GM23338 (cell line): ENCODE data around the gene MAD1L1. TPM values are rescaled to one million over a fixed set of nuclear protein-coding genes. Genes with fewer than 3 reads are reported as not detected.

Source experiments
- ATAC-seq: fragments of 200-7000 bp; cut with Tn5 transposase; 3 replicates; pipeline ENCODE4 v1.9.1; 2020
- DNase-seq: peaks from one replicate; pipeline ENCODE4 v3.0.0-alpha.2; 2015; ENCODE audit warnings: low spot score
- H2AFZ ChIP-seq: fragments of 200-600 bp; sonication (generic); 2 replicates; pipeline ENCODE4 v1.8.0; 2016; ENCODE audit warnings: antibody characterized with exemption, mild to moderate bottlenecking, moderate library complexity
- H3F3A ChIP-seq: fragments of 200-600 bp; sonication (generic); replicated peaks from 2 replicates; pipeline ENCODE4 v1.8.0; 2017; ENCODE audit warnings: antibody characterized with exemption, mixed run types, low read depth
- H3K27ac ChIP-seq: fragments of 200-600 bp; sonication (generic); 2 replicates; pipeline ENCODE4 v1.6.1; 2016; ENCODE audit warnings: low read depth
- H3K27me3 ChIP-seq: fragments of 200-600 bp; sonication (generic); 2 replicates; pipeline ENCODE4 v1.8.0; 2016; ENCODE audit warnings: mild to moderate bottlenecking, mixed run types, moderate library complexity; ENCODE audit not compliant: insufficient read depth
- H3K36me3 ChIP-seq: fragments of 200-600 bp; sonication (generic); 2 replicates; pipeline ENCODE4 v1.8.0; 2016; ENCODE audit warnings: mild to moderate bottlenecking; ENCODE audit not compliant: insufficient read depth
- H3K4me1 ChIP-seq: fragments of 200-600 bp; sonication (generic); 2 replicates; pipeline ENCODE4 v1.8.0; 2016; ENCODE audit warnings: mild to moderate bottlenecking, moderate library complexity; ENCODE audit not compliant: insufficient read depth
- H3K4me2 ChIP-seq: fragments of 200-600 bp; sonication (generic); 2 replicates; pipeline ENCODE4 v1.7.1; 2017; ENCODE audit warnings: mixed run types
- H3K4me3 ChIP-seq: fragments of 200-600 bp; sonication (generic); 2 replicates; pipeline ENCODE4 v1.6.1; 2016; ENCODE audit warnings: mixed run types
- H3K79me2 ChIP-seq: fragments of 200-600 bp; sonication (generic); replicated peaks from 2 replicates; pipeline ENCODE4 v1.8.0; 2017; ENCODE audit warnings: mild to moderate bottlenecking; ENCODE audit not compliant: insufficient read depth
- H3K9me2 ChIP-seq: fragments of 200-600 bp; sonication (generic); 2 replicates; pipeline ENCODE4 v1.8.0; 2017; ENCODE audit not compliant: insufficient read depth
- H4K20me1 ChIP-seq: fragments of 200-600 bp; sonication (generic); replicated peaks from 2 replicates; pipeline ENCODE4 v1.8.0; 2017; ENCODE audit warnings: mild to moderate bottlenecking; ENCODE audit not compliant: insufficient read depth
- H3K27ac Mint-ChIP-seq: 2 replicates; pipeline ENCODE4 v1.8.0; 2020; ENCODE audit warnings: inconsistent platforms, mild to moderate bottlenecking, moderate library complexity, mixed read lengths
- H3K27me3 Mint-ChIP-seq: 3 replicates; pipeline ENCODE4 v1.8.0; 2022; ENCODE audit warnings: low read depth, mild to moderate bottlenecking, moderate library complexity, mixed read lengths, inconsistent platforms; ENCODE audit not compliant: insufficient read depth, poor library complexity
- H3K36me3 Mint-ChIP-seq: 3 replicates; pipeline ENCODE4 v1.8.0; 2021; ENCODE audit warnings: low read depth, mild to moderate bottlenecking, inconsistent platforms, moderate library complexity, mixed read lengths
- H3K4me1 Mint-ChIP-seq: 3 replicates; pipeline ENCODE4 v1.8.0; 2020; ENCODE audit warnings: mild to moderate bottlenecking, inconsistent platforms, mixed read lengths
- H3K4me3 Mint-ChIP-seq: 3 replicates; pipeline ENCODE4 v1.8.0; 2021; ENCODE audit warnings: moderate library complexity, mild to moderate bottlenecking, inconsistent platforms, mixed read lengths
- H3K9me3 Mint-ChIP-seq: 3 replicates; pipeline ENCODE4 v1.8.0; 2020; ENCODE audit warnings: moderate library complexity, mild to moderate bottlenecking, inconsistent platforms, mixed read lengths
- CREB1 ChIP-seq: fragments of 250-450 bp; sonication (Bioruptor Pico); IDR thresholded peaks from 2 replicates; pipeline ENCODE4 v1.5.0; 2020; ENCODE audit warnings: low read depth, mild to moderate bottlenecking, moderate library complexity
- CTCF ChIP-seq, 2 experiments: fragments of 200-600 bp in 1 of 2; sonication (generic) in 1 of 2; conservative IDR thresholded peaks; 2 replicates each; pipeline versions ENCODE4 v1.5.1 to v1.6.1; 2016 to 2017; ENCODE audit warnings: antibody characterized with exemption in 2 of 2, low read depth in 2 of 2, mild to moderate bottlenecking in 2 of 2, moderate library complexity in 1 of 2
- ETS1 ChIP-seq: IDR thresholded peaks from 2 replicates; pipeline ENCODE4 v1.6.1; 2016; ENCODE audit warnings: antibody characterized with exemption
- EZH2 ChIP-seq: fragments of 200-600 bp; sonication (generic); IDR thresholded peaks from one replicate; pipeline ENCODE4 v1.8.0; 2017; ENCODE audit warnings: antibody characterized with exemption, mild to moderate bottlenecking, low read depth; ENCODE audit not compliant: unreplicated experiment
- JUNB ChIP-seq: IDR thresholded peaks from one replicate; pipeline ENCODE4 v1.6.1; 2016; ENCODE audit warnings: antibody characterized with exemption; ENCODE audit not compliant: unreplicated experiment
- POLR2AphosphoS5 ChIP-seq: IDR thresholded peaks from 2 replicates; pipeline ENCODE4 v1.6.1; 2016; ENCODE audit warnings: antibody characterized with exemption, low read depth
- STAT1 ChIP-seq: IDR thresholded peaks from one replicate; pipeline ENCODE4 v1.6.1; 2016; ENCODE audit warnings: antibody characterized with exemption; ENCODE audit not compliant: unreplicated experiment
- ZNF114 ChIP-seq: fragments of 250-450 bp; sonication (Bioruptor Pico); IDR thresholded peaks from 2 replicates; pipeline ENCODE4 v1.5.0; 2020; ENCODE audit warnings: mild to moderate bottlenecking, moderate library complexity
- ZNF331 ChIP-seq: fragments of 250-450 bp; sonication (Bioruptor Pico); IDR thresholded peaks from 2 replicates; pipeline ENCODE4 v1.5.0; 2020; ENCODE audit warnings: low read depth, mild to moderate bottlenecking, moderate library complexity
- polyA plus RNA-seq: library from polyadenylated mRNA; unstranded; fragments of >200 nt; fragmentation: Nextera tagmentation; extraction: Ambion mirVana; gene quantifications from 2 replicates; pipeline ENCODE4 v1.2.1, GENCODE V29; 2016
- total RNA-seq: library from RNA; depleted of rRNA; stranded (reverse); fragments of >200 nt; shearing (Covaris generic); gene quantifications from 2 replicates; pipeline ENCODE4 v1.2.3, GENCODE V29; 2014
- TF ChIP-seq, protein P1 (sequence below): IDR thresholded peaks from one replicate; pipeline ENCODE4 v1.6.1; 2018; ENCODE audit warnings: antibody characterized with exemption; ENCODE audit not compliant: unreplicated experiment

Gene MAD1L1
- total and polyA plus RNA-seq, 2 experiments from 2014 or later: 40.3 to 59.3 TPM

DNA sequence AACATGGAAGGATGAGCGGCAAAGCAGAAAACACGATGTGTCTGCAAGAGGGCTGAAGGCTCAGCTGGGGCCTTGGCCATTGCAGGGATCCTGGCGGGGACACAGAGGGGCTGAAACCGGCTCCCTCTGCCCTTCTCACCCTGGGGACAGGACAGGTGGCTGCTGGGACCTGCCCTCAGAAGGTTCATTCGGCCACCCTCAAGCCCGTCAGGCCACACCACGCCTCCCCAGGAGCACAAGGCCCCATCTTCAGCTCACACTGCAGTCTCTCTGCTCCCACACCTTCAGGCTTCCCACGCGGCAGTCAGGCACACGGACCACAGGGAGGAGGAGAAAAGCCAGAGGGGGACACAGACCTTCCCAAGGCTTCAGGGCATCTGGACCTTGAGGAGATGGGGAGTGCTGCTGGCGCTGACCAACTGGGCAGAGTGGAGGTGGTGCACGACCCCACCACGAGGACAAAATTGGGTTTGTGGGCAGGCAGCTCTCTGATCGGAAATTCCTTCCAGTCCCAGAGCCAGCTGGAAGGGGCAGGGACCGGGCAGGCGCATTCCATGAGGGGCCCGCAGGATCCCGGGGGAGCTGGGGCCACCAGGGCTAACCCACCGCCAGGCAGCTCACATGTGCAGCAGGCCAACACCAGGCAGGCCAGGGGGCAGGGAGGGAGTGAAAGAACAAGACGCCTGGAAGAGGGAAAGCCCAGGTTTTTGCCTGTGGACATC lies 104.0 kb downstream of the MAD1L1 start:
- Mint-ChIP-seq H3K27ac (peak overlapping the region; percentile 7; the same call in 1 of the 2 replicates), H3K4me3 (no peak overlapping the region; the same call in 2 of the 3 replicates), H3K4me1 (no peaks in the 10 kb centered on the region; the same call in 2 of the 3 replicates), H3K36me3 (peaks cover 5% of the 10 kb centered on the region; the same call in 2 of the 3 replicates), H3K27me3 (peaks cover 8% of the 10 kb centered on the region), H3K9me3 (no peaks in the 10 kb centered on the region; the same call in 2 of the 3 replicates)
- H3K9me2 ChIP-seq: no peaks in the 10 kb centered on the region
- H3K4me3 ChIP-seq: no peak overlapping the region
- H3K4me2 ChIP-seq: no peak overlapping the region
- no peaks in the 10 kb centered on the region for H3K27me3 ChIP-seq
- no peak overlapping the region for H2AFZ ChIP-seq
- no peaks in the 10 kb centered on the region for H3K4me1 ChIP-seq
- DNase-seq: no peak
- TF ChIP-seq, protein P1, sequence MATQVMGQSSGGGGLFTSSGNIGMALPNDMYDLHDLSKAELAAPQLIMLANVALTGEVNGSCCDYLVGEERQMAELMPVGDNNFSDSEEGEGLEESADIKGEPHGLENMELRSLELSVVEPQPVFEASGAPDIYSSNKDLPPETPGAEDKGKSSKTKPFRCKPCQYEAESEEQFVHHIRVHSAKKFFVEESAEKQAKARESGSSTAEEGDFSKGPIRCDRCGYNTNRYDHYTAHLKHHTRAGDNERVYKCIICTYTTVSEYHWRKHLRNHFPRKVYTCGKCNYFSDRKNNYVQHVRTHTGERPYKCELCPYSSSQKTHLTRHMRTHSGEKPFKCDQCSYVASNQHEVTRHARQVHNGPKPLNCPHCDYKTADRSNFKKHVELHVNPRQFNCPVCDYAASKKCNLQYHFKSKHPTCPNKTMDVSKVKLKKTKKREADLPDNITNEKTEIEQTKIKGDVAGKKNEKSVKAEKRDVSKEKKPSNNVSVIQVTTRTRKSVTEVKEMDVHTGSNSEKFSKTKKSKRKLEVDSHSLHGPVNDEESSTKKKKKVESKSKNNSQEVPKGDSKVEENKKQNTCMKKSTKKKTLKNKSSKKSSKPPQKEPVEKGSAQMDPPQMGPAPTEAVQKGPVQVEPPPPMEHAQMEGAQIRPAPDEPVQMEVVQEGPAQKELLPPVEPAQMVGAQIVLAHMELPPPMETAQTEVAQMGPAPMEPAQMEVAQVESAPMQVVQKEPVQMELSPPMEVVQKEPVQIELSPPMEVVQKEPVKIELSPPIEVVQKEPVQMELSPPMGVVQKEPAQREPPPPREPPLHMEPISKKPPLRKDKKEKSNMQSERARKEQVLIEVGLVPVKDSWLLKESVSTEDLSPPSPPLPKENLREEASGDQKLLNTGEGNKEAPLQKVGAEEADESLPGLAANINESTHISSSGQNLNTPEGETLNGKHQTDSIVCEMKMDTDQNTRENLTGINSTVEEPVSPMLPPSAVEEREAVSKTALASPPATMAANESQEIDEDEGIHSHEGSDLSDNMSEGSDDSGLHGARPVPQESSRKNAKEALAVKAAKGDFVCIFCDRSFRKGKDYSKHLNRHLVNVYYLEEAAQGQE: no peak
- TF ChIP-seq JUNB (no peak), CREB1 (no peak), ZNF331 (CRISPR knock-in tag) (no peak), POLR2AphosphoS5 (no peak), STAT1 (no peak), ETS1 (no peak), EZH2 (no peak)
- H3K27ac ChIP-seq: 0 out of 2 replicates have a peak overlapping the region, but pooled peaks have one; percentile 19
- 0 out of 2 replicates have a peak, but pooled peaks cover 4% of the 10 kb centered on the region for H4K20me1 ChIP-seq
- ATAC-seq: peak; percentile 19
- no peaks in the 10 kb centered on the region for H3F3A ChIP-seq
- no peaks in the 10 kb centered on the region; the same call in 1 of the 2 replicates for H3K79me2 ChIP-seq
- H3K36me3 ChIP-seq: no peaks in the 10 kb centered on the region

- no peaks in the 10 kb centered on the region; the same call in 2 of the 3 replicates for H3K36me3 Mint-ChIP-seq
- no peak overlapping the region for H3K27ac Mint-ChIP-seq
- H3K27me3 Mint-ChIP-seq: peaks cover 4% of the 10 kb centered on the region
- no peaks in the 10 kb centered on the region for H3K4me1 ChIP-seq
- no peaks in the 10 kb centered on the region for H3F3A ChIP-seq
- no peak overlapping the region for H3K4me3 ChIP-seq
- H3K9me3 Mint-ChIP-seq: no peaks in the 10 kb centered on the region
- DNase-seq (no peak), ATAC-seq (no peak)
- no peaks in the 10 kb centered on the region for H3K36me3 ChIP-seq
- 0 out of 2 replicates have a peak, but pooled peaks cover 4% of the 10 kb centered on the region for H4K20me1 ChIP-seq
- no peak overlapping the region for H3K27ac ChIP-seq
- no peak overlapping the region for H2AFZ ChIP-seq
- no peaks in the 10 kb centered on the region; the same call in 1 of the 2 replicates for H3K79me2 ChIP-seq
- no peaks in the 10 kb centered on the region for H3K27me3 ChIP-seq
- no peaks in the 10 kb centered on the region for H3K4me1 Mint-ChIP-seq
- no peak overlapping the region for H3K4me2 ChIP-seq
- no peaks in the 10 kb centered on the region for H3K9me2 ChIP-seq
- H3K4me3 Mint-ChIP-seq: no peak overlapping the region
- TF ChIP-seq ZNF114 (CRISPR knock-in tag) (no peak), STAT1 (no peak), CREB1 (no peak), POLR2AphosphoS5 (no peak), JUNB (no peak), CTCF (conservative IDR thresholded peaks at IDR 0.05; ENCODE audit: low read depth in 2 of 2) (no peak), ZNF331 (CRISPR knock-in tag) (no peak), EZH2 (no peak)
- TF ChIP-seq, protein P1: no peak
Measured at GRCh38 chr7:2126621-2127020, 106.1 kb downstream of the MAD1L1 start.
